ENCODE data around the gene CTXND1. TPM values are rescaled to one million over a fixed set of nuclear protein-coding genes. Genes with fewer than 3 reads are reported as not detected.

The CTXND1 gene
- total RNA-seq, 1 experiment from 2014 or later = not detected

GRCh38 chr15:80274554-80274953, 22.5 kb upstream of the CTXND1 start:
- Histone ChIP-seq H3K27ac (ENCODE audit: insufficient read length, low read depth, low read length) (no peak overlapping the region), H2AK5ac (ENCODE audit: insufficient read length, low read length) (no peak overlapping the region), H3K23ac (ENCODE audit: insufficient read length, low read depth, low read length) (no peak overlapping the region), H2BK15ac (ENCODE audit: low read depth, low read length) (no peak overlapping the region), H3K79me2 (ENCODE audit: insufficient read depth, low read length) (no peaks in the 10 kb centered on the region), H3K79me1 (ENCODE audit: insufficient read depth, low read depth, low read length, poor library complexity, severe bottlenecking) (no peaks in the 10 kb centered on the region), H3T11ph (ENCODE audit: low read length) (no peak overlapping the region), H4K5ac (ENCODE audit: insufficient read length, low read depth, low read length) (no peak overlapping the region), H2AFZ (ENCODE audit: low read length) (no peak overlapping the region), H4K91ac (ENCODE audit: insufficient read length, low read depth, low read length) (no peak overlapping the region), H2BK12ac (ENCODE audit: insufficient read length, low read depth, low read length) (no peak overlapping the region), H4K8ac (replicated peaks; ENCODE audit: insufficient read length, low read depth, low read length) (no peak overlapping the region), H3K56ac (ENCODE audit: insufficient read length, low read depth, low read length) (no peak overlapping the region), H3K23me2 (ENCODE audit: insufficient read length, low read depth, low read length, poor library complexity, severe bottlenecking) (no peaks in the 10 kb centered on the region), H4K20me1 (ENCODE audit: control insufficient read depth, insufficient read depth, insufficient read length) (no peaks in the 10 kb centered on the region), H3K4ac (ENCODE audit: low read depth, low read length) (no peak overlapping the region), H3K18ac (ENCODE audit: insufficient read length, low read depth, low read length) (no peak overlapping the region), H2BK120ac (ENCODE audit: low read depth, low read length, poor library complexity, severe bottlenecking) (no peak overlapping the region), H3K4me1 (ENCODE audit: insufficient read depth, low read length) (no peaks in the 10 kb centered on the region), H3K4me2 (ENCODE audit: insufficient read depth, insufficient read length, low read length) (no peak overlapping the region), H3K27me3 (ENCODE audit: insufficient read depth, low read length) (no peaks in the 10 kb centered on the region), H3K9ac (ENCODE audit: extremely low read depth, insufficient read length, low read length) (no peak overlapping the region), H3K9me3 (ENCODE audit: control insufficient read depth, low read depth, low read length) (no peaks in the 10 kb centered on the region), H2BK5ac (ENCODE audit: insufficient read length, low read length) (no peak overlapping the region), H3K14ac (ENCODE audit: insufficient read depth, low read length) (no peak overlapping the region), H2BK20ac (ENCODE audit: low read depth, low read length, poor library complexity, severe bottlenecking) (no peak overlapping the region)
- no peak for DNase-seq
- Mint-ChIP-seq H3K9me3 (no peaks in the 10 kb centered on the region; a peak in 1 of 5 replicates), H3K36me3 (ENCODE audit: insufficient read depth in 1 of 3, low read depth in 3 of 3) (no peaks in the 10 kb centered on the region), H3K4me3 (no peak overlapping the region), H3K27me3 (ENCODE audit: low read depth) (peaks cover 12% of the 10 kb centered on the region), H3K4me1 (no peaks in the 10 kb centered on the region), H3K27ac (no peak overlapping the region)
- no peak for TF ChIP-seq CTCF (conservative IDR thresholded peaks at IDR 0.05)
- WGBS (ENCODE audit: extremely low coverage, insufficient read length, low lambda C conversion rate) = no CpG with 5 or more reads among the region's 3 CpGs
